ENCODE data around the gene FEM1A.
"Not testable (repeated sequence)": the region's sequence is repeated elsewhere in the genome, so short reads cannot be mapped to it uniquely, and the experiment has no call there.

Gene FEM1A

DNA sequence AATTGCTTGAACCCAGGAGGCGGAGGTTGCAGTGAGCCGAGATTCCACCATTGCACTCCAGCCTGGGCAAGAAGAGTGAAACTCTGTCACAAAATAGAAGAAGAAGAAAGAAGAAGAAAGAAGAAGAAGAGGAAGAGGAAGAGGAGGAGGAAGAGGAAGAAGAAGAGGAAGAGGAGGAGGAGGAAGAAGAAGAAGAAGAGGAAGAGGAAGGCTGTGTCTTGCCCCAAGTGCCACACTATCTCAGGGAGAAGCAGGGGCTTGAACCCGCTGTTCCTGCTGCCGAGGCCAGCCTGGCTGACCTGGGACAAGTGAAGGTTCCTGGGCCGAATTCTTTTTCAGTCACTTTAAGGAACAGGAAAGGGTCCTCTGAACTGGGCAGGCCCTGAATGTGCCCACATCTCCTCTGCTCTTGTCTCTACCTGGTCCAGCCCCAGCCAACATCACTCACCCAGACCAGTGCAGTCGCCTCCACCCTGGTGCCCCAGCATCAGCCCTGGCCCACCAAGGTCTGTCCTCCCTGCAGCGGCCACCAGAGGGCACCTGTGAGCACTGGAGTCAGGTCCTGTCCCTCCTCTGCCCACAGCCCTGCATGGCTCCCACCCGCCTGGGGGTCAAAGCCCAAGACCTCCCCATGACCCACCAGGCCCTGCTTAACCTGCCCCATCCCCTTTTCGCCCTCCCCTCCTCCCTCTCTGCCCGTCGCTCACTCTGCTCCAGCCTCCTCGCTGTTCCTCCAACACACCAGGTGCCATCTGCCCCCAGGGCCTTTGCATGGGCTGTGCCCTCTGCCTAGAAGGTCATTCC is 20.0 kb downstream of the FEM1A start:
- DNase-seq (ENCODE audit: low read depth): peak; percentile 19

DNA sequence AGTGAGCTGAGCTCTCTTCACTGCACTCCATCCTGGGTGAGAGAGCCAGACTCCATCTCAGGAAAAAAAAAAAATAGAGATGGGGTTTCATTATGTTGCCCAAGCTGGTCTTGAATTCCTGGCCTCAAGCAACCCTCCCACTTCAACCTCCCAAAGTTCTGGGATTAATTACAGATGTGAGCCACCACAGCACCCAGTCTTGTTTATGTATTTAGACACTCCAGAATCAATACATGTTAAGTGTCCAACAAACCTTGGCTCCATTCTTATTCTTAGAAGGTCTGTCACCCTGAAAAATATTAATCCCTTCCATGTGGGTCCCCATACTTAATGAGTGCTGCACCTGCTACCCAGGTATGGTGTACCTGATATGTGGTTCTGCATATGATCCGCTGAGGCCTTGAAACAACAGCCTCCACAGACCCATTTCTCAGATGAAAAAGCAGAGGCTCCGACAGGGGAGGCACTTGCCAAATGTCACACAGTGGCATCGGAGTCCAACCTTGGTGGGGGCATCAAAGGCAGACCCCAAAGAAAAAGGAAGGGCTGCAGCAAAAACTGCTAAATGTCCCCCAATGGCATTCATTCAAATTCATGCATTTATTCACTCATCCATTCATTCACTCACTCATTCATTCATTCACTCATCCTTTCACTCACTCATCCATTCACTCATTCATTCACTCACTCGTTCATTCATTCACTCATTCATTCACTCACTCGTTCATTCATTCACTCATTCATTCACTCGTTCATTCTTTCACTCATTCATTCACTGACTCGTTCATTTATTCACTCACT is 23.3 kb downstream of the FEM1A start:
- peak; percentile 47 for DNase-seq (ENCODE audit: low read depth)

DNA sequence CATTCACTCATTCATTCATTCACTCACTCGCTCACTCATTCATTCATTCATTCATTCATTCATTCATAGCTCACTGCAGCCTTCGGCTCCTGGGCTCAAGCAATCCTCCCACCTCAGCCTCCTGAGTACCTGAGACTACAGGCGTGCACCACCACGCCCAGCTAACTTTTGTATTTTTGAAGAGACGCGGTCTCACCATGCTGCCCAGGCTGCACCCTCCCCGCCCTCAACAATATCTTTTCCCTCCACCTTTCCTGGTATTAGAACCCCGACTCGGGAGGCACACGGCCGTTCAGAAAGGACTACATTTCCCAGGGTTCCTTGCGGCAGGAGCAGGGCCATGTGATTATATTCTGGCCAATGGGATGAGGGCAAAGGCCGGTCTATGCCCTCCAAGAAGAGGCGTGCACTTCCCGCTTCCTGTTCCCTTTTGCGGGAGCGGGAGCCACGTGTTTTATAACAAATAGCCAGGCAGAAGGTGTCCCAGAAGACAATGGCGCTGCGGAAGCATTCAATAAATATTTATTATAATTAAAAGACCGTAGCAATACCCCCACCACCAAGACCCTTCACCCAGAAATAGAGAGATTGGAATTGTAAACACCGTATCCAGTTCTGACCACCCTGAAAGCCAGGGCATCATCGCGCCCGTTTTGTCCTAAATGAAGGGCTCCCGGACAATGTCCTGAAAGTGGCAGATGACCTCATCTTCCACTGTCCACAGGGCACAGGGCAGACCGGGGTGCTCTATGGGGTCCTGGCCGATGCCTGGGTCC is 24.1 kb downstream of the FEM1A start:
- DNase-seq (ENCODE audit: low read depth): peak; percentile 89

DNA sequence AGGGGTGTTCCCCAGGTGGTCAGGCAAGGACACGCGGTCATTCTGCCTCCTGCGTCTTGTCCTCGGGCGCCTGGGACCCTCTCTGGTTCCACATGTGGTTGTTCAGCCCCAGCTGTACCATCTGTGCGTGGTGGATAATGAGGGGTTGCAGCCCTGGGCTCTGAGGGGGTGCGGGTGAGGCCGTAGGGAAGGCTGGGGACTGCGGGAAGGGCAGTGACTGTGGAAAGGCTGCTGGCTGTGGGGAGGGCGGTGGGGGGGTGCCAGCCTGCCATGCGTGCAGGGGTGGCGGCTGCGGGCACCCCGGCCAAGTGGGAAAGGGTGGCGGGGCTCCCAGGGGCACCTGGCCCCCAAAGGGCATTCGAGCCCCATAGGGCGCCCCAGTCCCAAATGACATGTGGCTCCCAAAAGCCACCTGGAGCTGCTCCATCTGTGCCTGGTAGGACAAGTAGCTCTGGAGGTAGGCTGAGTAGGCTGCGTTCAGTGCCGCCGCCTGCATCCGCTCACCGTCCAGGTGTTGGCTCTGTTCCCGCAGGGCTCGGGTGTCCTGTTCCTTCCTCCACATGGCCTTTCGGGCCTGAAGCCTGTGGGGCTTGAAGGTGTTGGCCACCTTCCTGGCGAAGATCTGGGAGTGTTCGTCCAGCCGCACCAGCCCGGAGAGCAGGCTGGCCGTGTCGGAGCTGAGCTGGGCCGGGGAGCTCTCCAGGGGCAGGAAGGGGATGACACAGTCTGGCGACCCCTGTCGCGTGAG is 24.8 kb downstream of the FEM1A start:
- DNase-seq (ENCODE audit: low read depth): no peak

DNA sequence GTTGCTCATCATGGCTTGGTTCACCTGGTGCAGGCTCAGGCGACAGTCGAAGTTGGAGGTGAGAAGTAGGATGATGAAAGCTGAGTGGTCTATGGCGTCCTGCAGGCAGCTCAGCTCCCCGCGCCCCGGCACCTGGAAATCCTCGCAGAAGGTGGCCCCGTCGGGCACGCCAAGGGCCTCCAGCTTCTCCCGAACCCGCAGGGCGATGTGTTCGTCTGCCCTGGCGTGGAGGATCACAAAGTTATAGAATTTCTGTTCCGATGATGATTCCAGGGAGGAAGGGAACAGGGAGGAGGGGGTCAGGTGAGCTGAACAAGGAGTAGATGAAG is 25.4 kb downstream of the FEM1A start:
- DNase-seq (ENCODE audit: low read depth): no peak

DNA sequence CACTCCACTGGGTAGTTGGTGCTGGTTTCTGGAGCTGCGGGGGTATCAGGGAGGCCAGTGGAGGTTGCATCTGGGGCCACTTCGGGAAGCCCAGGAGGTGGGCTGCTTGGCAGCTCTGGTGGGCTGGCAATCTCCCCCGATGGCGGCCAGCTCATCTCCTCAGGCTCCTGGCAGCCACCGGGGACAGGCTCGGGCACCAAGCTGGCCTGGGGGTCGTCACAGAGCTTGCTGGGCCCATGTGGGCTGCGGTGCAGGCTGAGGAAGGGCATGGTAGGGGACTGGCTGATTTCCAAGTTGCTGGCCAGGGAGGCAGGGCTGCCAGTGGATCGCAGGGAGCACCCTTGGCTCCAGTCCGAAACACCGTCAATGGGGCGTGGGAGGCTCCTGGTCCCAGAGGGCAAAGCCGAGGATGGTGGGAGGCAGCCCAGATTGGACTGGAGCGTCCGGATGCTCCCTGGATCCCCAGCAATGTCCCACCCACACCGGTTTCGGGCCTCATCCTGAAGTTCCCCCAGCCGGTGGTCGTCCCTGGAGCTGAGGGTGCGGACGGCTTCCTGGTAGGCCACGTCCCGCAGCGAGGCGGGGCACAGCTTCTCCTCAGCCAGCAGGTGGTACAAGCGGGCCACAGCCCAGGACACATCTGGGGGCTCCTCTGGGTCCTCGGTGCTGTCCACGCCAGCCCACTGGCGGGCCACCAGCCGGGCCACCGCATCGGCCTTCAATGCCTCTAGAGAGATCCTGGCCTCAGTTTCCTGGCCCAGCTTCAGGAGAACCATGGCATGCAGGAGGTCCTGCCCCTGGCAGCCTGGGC is 26.1 kb downstream of the FEM1A start:
- no peak for DNase-seq (ENCODE audit: low read depth)

DNA sequence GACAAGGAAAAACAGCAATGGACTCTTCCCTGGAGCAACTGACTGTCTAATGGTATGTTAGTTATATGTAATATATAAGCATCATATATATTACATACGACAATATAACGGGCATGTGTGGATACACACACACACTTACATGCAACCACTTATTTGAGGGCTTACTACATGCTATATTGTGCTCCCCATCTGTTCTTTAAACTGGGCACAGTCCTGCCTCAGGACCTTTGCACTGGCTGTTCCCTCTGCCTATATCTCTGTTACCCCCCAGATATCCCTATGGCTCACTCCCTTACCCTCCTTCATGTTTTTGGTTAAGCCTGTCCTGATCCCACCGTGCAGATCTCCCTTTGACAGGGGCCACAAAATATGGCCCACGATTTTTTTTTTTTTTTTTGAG is 29.7 kb downstream of the FEM1A start:
- no peak for DNase-seq (ENCODE audit: low read depth)

DNA sequence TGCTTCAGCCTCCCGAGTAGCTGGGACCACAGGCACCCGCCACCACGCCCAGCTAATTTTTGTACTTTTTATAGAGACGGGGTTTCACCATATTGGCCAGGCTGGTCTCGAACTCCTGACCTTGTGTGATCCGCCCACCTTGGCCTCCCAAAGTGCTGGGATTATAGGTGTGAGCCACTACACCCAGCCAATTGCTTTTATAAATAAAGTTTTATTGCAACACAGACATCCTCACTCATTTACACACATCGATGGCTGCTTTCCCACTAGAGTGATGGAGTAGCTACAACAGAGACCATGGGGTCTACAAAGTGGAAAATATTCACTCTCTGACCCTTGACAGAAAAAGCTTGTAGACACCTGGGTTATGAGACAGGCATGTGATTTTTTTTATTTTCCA is 30.8 kb downstream of the FEM1A start:
- DNase-seq (ENCODE audit: low read depth): not testable (repeated sequence)

DNA sequence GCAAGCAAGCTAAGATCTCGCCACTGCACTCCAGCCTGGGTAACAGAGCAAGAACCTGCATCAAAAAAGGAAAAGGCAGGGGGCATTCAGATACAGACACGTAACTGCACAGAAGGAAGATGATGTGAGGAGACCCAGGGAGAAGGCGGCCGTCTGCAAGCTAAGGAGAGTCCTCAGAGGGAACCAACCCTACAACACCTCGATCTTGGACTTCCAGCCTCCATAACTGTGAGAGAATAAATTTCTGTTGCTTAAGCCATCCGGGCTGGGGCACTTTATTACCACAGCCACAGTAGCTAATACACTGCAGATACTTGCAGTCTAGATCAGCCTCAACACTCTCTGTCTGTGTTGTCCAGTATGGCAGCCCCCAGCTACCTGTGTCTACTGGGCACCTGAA is 32.0 kb downstream of the FEM1A start:
- DNase-seq (ENCODE audit: low read depth): no peak

DNA sequence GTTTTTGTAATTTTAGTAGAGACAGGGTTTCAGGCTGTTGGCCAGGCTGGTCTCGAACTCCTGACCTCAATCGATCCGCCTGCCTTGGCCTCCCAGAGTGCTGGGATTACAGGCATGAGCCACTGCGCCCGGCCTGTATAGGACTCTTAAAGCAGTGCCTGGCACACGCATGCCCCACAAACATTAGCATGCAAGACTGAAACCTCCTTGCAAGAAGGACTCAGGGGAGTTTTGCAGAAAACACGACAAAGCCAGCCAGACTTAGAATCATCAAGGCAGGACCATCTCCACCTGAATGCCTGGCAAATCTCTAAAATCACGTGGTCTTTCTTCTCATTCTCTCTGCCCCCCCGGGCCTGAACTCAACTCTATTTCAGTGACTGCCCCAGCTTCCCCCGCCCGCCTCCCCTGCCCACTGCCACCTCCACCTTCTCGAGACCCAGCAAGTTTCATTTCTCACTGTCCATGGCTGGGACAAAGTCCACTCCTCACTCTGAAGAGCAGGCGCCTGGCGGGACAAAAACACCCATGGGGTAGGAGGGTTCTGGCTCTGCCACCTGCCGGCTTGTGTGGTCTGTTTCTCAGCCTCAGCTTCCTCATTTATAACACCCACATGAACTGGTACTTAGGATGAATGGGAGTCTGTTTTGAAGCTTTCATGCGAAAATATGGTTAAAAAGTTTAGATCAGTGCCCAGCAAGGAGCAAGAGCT is 37.6 kb downstream of the FEM1A start:
- DNase-seq (ENCODE audit: low read depth): no peak

DNA sequence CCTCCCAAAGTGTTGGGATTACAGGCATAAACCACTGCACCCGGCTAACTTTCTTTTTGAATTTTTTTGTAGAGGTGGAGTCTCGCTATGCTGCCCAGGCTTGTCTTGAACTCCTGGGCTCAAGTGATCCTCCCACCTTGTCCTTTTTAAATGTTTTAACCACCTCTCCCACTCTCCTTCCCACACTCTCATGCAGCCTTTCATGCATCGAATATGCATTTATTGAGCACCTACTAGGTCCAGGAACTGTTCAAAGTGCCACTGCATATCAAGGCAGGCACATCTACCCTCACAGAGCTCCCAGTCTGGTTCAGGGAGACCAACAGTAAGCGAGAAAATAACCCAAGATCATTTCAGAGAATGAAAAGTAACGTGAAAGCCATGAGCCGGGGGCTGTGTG is 38.8 kb downstream of the FEM1A start:
- DNase-seq (ENCODE audit: low read depth): no peak

DNA sequence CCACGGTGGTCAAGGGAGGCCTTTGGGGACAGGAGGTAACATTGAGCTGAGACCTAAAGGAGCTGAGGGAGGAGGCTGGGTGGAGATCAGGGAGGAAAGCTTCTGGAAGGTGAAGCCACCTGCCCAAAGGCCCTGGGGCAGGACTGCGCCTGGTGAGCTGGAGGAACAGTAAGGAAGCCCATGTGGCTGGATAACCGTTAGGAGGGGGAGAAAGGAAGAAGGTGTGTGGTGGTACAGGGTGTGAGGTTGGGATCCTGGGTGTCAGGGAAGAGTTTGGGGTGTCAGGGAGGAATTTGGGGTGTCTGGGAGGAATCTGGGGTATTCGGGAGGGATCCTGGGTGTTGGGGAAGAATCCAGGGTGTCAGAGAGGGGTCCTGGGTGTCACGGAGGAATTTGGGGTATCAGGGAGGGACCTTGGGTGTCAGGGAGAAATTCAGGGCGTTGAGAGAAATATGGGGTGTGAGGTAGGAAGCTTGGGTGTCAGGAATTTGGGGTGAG is 39.3 kb downstream of the FEM1A start:
- no peak for DNase-seq (ENCODE audit: low read depth)

DNA sequence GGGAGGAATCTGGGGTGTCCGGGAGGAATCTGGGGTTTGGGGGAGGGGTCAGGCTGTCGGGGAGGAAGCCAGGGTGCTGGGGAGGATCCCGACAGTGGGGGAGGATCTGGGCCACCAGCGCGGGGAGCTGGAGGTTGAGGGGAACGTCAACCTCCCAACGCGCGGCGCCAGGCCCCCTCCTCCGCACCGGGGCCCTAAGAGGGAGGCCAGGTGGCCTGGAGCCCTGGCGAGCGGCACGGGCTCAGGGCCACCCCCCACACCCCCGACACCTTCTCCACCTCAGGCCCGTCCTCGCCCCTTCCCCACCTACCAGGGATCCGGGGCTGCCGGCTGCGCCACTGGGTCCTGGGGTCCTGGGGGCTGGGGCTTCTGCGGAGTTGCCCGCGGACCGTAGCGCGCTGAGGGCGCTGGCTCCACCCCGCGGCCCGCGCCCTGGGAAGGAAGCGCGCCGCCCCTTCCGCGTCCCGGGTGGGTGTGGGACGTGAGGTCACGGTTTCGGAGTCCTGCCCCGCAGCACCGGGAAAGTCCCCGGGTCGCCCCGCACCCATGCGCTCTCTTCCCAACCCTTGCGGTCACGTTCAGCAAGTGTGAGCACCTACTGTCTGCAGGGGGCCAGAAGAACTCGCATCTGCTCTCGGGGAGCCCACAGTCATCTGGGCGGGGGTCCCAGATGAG is 39.9 kb downstream of the FEM1A start, which contains the start of gene TICAM1:
TSS of gene TICAM1 (minus strand) at position 409 of the 675 bp plus-strand sequence. CDS start 13,335 bp downstream, outside the sequence.
- DNase-seq (ENCODE audit: low read depth): peak; percentile 32

DNA sequence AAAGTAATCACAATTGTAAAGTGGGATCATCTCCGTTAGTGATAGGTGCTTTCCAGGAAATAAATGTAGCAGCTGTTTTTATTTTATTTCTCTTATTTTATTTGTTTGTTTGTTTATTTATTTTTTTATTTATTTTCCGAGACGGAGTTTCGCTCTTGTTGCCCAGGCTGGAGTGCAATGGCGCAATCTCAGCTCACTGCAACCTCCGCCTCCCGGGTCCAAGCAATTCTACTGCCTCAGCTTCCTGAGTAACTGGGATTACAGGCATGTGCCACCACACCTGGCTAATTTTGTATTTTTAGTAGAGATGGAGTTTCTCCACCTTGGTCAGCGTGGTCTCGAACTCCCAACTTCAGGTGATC is 40.4 kb downstream of the FEM1A start:
- DNase-seq (ENCODE audit: low read depth): not testable (repeated sequence)

DNA sequence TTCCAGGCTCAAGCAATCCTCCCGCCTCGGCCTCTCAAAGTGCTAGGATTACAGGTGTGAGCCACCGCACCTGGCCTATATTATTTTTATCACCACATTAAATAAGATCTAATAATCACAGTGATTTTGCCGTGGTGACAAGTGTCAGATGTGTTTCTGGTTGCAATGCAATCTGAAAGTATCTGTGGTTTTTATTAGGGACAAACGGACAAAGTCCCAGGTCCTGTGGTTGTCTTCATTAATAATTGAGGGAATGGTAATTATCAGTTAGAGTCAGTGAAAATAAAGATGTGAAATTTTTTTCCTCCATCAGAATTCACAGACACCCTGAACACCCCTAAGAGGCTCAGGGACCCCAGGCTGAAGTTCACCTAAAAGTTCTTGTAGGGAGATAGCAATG is 41.2 kb downstream of the FEM1A start:
- no peak for DNase-seq (ENCODE audit: low read depth)

DNA sequence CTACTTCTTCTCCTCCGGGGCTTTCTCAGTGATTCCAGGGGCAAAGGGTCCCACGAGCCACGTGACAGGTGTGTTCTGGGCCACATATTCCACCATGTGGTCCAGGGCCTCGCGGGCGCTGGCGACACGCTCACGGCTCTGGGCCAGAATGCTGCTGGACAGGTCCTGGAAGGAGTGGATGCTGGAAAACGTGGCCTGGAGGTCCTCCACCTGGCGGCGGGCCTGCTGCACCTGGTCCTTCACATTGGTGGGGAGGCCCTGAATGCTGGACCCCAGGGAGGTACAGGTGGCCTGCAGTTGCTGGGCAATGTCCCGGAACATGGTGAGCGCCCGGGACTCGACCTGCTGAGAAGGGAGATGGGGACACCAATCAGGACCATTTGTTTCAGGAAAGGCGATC is 47.7 kb downstream of the FEM1A start:
- DNase-seq (ENCODE audit: low read depth): no peak

DNA sequence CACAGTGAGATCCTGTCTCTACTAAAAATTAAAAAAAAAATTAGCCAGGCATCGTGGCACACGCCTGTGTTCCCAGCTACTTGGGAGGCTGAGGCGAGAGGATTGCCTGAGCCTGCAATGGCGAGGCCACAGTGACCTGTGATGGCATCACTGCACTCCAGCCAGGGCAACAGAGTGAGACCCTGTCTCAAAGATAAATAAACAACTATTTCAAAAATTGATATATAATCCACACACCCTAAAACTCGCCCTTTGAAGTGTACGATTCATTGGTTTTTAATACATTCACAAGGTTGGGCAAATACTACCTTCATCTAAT is 52.1 kb downstream of the FEM1A start:
- no peak for DNase-seq (ENCODE audit: low read depth)

DNA sequence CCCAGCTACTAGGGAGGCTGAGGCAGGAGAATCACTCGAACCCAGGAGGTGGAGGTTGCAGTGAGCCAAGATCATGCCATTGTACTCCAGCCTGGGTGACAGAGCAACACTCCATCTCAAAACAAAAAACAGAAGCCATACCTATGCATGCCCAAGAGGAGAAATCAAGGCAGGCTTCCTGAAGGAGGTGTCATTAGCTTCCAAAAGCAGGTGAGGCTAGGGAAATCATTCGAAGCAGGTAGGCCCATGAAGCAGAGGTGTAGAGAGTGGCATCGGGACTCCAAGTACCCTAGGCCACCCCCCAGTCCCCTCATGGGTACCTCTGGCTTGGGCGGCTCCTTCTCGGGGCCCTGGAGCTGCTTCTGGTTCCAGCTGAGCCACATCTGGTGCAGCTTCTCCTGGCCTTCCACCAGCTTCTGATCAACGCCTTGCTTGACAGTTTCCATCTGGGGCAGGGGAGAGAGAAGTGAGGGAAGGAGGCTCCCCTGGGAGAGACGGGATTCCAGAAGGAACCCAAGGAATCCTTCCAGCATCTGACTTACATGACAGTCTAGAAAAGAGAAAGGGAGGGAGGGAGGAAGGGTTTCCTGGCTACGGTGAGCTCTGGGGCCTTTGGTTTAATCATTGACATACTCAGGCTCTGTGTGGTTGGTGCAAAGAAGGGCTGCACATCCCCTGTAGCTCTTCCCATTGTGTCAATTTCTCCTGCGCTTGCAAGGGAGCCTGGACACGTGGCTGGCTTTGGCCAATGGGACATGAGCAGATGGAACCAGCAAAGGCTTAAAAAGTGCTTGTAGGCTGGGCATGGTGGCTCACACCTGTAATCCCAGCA is 53.0 kb downstream of the FEM1A start:
- no peak for DNase-seq (ENCODE audit: low read depth)

DNA sequence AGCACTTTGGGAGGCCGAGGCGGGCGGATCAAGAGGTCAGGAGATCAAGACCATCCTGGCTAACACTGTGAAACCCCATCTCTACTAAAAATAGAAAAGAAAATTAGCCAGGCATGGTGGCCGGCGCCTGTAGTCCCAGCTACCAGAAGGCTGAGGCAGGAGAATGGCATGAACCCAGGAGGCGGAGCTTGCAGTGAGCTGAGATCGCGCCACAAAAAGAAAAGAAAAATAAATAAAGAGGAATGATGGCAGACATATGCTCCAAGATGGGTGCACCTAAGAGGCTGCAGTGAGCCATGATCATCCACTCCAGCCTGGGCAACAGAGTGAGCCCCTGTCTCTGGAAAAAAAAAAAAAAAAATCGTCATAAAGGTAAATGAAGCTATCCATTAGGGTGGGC is 54.4 kb downstream of the FEM1A start:
- not testable (repeated sequence) for DNase-seq (ENCODE audit: low read depth)
